ENCODE results near the gene OAF.

The OAF gene

GRCh38 chr11:120183701-120184141, 27.1 kb upstream of the OAF start:
- in situ Hi-C loops (cut with MboI; ENCODE audit: low sequenced_read_pairs, unreplicated experiment): no loop called here
- no peak for DNase-seq (ENCODE audit: low spot score)
- no peak for TF ChIP-seq CTCF (IDR thresholded peaks at IDR 0.05; ENCODE audit: borderline replicate concordance, control extremely low read depth, extremely low read depth, insufficient read depth, missing control alignments)

GRCh38 chr11:120184371-120184945, 26.4 kb upstream of the OAF start:
- no peak for DNase-seq (ENCODE audit: low spot score)
- in situ Hi-C loops (cut with MboI; ENCODE audit: low sequenced_read_pairs, unreplicated experiment): no loop called here
- no peak for TF ChIP-seq CTCF (IDR thresholded peaks at IDR 0.05; ENCODE audit: borderline replicate concordance, control extremely low read depth, extremely low read depth, insufficient read depth, missing control alignments)

GRCh38 chr11:120184946-120185705, 25.7 kb upstream of the OAF start:
- in situ Hi-C loops (cut with MboI; ENCODE audit: low sequenced_read_pairs, unreplicated experiment): no loop called here

GRCh38 chr11:120185706-120186455, 25.0 kb upstream of the OAF start:
- in situ Hi-C loops (cut with MboI; ENCODE audit: low sequenced_read_pairs, unreplicated experiment): no loop called here
- DNase-seq (ENCODE audit: low spot score): no peak
- no peak for TF ChIP-seq CTCF (IDR thresholded peaks at IDR 0.05; ENCODE audit: borderline replicate concordance, control extremely low read depth, extremely low read depth, insufficient read depth, missing control alignments)

More at GRCh38 chr11:120184946-120185705, 25.7 kb upstream of the OAF start:
- TF ChIP-seq CTCF (IDR thresholded peaks at IDR 0.05; ENCODE audit: borderline replicate concordance, control extremely low read depth, extremely low read depth, insufficient read depth, missing control alignments): no peak
- no peak for DNase-seq (ENCODE audit: low spot score)

- DNase-seq (ENCODE audit: low spot score): no peak
- TF ChIP-seq CTCF (IDR thresholded peaks at IDR 0.05; ENCODE audit: borderline replicate concordance, control extremely low read depth, extremely low read depth, insufficient read depth, missing control alignments): no peak
- in situ Hi-C loops (cut with MboI; ENCODE audit: low sequenced_read_pairs, unreplicated experiment): no loop called here
Observed at GRCh38 chr11:120186456-120186773, 24.4 kb upstream of the OAF start.

GRCh38 chr11:120186774-120187591, 23.8 kb upstream of the OAF start:
- in situ Hi-C loops (cut with MboI; ENCODE audit: low sequenced_read_pairs, unreplicated experiment): no loop called here
- peak; percentile 64 for DNase-seq (ENCODE audit: low spot score)
- no peak for TF ChIP-seq CTCF (IDR thresholded peaks at IDR 0.05; ENCODE audit: borderline replicate concordance, control extremely low read depth, extremely low read depth, insufficient read depth, missing control alignments)

Data from GM13976 (cell line).